Measurements from ENCODE around the gene P2RX7. TPM values are rescaled to one million over a fixed set of nuclear protein-coding genes. Genes with fewer than 3 reads are reported as not detected.
A peak's percentile ranks its signal among the peaks of the same experiment; 100 is the strongest.

P2RX7 gene
- total and polyA plus RNA-seq, 9 of the 15 experiments (the other 6 are each of a cell fraction or from before 2014, with no cell fraction given) = 0.04 to 0.65 (median 0.30) TPM

DNA sequence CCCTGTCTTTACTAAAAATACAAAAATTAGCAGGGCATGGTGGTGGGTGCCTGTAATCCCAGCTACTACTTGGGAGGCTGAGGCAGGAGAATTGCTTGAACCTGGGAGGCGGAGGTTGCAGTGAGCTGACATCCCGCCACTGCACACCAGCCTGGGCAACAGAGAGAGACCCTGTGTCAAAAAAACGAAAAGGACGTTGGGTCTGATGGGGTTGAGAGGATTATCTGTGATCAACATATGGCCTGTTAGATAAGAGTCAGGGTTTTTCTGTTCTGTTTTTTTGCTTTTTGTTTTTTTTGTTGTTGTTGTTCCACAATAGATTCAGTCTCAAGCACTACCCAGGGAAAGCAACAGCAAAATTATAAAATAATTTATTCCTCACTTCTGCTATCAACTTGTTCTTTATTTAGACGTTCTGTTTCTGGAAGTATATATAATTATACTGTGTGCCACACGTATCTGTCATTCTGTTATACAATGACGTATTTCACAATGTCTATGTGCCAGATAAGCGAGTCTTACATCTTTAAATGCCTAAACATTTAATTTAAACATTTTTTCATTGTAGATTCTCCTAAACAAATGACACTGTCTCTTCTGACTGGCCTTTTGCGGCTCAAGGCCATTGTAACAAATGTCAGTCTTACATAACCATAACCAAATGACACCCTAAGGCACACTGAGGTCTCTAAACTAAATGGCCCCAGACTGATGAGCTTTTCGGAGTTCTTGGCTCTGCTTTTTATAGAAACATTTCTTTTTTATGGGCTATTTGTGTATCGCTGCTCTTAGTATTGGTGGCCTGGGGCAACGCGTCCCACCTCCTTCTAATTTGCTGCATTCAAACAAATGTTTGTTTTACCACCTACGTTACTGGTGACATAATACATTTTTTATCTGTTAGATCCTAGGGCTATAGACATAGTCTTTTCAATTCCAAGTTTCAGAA, 70.0 kb downstream of the P2RX7 start (continued):
- TF ChIP-seq PTTG1 (tag; IDR thresholded peaks at IDR 0.05; ENCODE audit: low read depth) (0 out of 2 replicates have a peak, but pooled peaks have one; percentile 27), SMARCE1 (IDR thresholded peaks at IDR 0.05) (peak; percentile 97), ELF1 (tag; IDR thresholded peaks at IDR 0.05) (no peak; the same call in 1 of the 2 replicates), CXXC5 (CRISPR knock-in tag; IDR thresholded peaks at IDR 0.05) (peak; percentile 60), ZNF830 (CRISPR knock-in tag; IDR thresholded peaks at IDR 0.05) (no peak), ESRRB (CRISPR knock-in tag; IDR thresholded peaks at IDR 0.05; ENCODE audit: borderline replicate concordance) (no peak), ZNF121 (CRISPR knock-in tag; conservative IDR thresholded peaks at IDR 0.05) (peak; percentile 73), CBFA2T3 (IDR thresholded peaks at IDR 0.05) (peak; percentile 85), CBX5 (IDR thresholded peaks at IDR 0.05; ENCODE audit: borderline replicate concordance, low read depth) (no peak), NELFE (IDR thresholded peaks at IDR 0.05; ENCODE audit: insufficient read depth, insufficient read length) (no peak), ZNF24 (IDR thresholded peaks at IDR 0.05) (no peak), DPF2 (IDR thresholded peaks at IDR 0.05) (peak; percentile 97), XRCC5 (IDR thresholded peaks at IDR 0.05; ENCODE audit: low read depth, low read length) (no peak), SREBF2 (CRISPR knock-in tag; IDR thresholded peaks at IDR 0.05) (no peak), U2AF1 (optimal IDR thresholded peaks at IDR 0.05; ENCODE audit: low read depth, low read length) (no peak), EGR1 (conservative IDR thresholded peaks at IDR 0.05) (no peak), MEF2A (IDR thresholded peaks at IDR 0.05; ENCODE audit: control insufficient read depth, low read depth, low read length) (no peak), RBM14 (IDR thresholded peaks at IDR 0.05; ENCODE audit: borderline replicate concordance, insufficient read depth, low read depth, low read length) (no peak), NRF1 (conservative IDR thresholded peaks at IDR 0.05 in 1 of 2, IDR thresholded peaks at IDR 0.05 in 1 of 2) (peak; percentile 20 to 53; a peak in 2 of 4 replicates), ZNF699 (CRISPR knock-in tag; IDR thresholded peaks at IDR 0.05; ENCODE audit: insufficient replicate concordance) (no peak), TCFL5 (CRISPR knock-in tag; conservative IDR thresholded peaks at IDR 0.05) (no peak)
- TF ChIP-seq, protein P1, sequence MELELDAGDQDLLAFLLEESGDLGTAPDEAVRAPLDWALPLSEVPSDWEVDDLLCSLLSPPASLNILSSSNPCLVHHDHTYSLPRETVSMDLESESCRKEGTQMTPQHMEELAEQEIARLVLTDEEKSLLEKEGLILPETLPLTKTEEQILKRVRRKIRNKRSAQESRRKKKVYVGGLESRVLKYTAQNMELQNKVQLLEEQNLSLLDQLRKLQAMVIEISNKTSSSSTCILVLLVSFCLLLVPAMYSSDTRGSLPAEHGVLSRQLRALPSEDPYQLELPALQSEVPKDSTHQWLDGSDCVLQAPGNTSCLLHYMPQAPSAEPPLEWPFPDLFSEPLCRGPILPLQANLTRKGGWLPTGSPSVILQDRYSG (tag; conservative IDR thresholded peaks at IDR 0.05; ENCODE audit: low read depth) = no peak
- TF ChIP-seq, protein P2, sequence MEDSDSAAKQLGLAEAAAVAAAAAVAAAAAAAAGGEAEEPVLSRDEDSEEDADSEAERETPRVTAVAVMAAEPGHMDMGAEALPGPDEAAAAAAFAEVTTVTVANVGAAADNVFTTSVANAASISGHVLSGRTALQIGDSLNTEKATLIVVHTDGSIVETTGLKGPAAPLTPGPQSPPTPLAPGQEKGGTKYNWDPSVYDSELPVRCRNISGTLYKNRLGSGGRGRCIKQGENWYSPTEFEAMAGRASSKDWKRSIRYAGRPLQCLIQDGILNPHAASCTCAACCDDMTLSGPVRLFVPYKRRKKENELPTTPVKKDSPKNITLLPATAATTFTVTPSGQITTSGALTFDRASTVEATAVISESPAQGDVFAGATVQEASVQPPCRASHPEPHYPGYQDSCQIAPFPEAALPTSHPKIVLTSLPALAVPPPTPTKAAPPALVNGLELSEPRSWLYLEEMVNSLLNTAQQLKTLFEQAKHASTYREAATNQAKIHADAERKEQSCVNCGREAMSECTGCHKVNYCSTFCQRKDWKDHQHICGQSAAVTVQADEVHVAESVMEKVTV (CRISPR knock-in tag; IDR thresholded peaks at IDR 0.05) = no peak
- TF ChIP-seq, protein P3, sequence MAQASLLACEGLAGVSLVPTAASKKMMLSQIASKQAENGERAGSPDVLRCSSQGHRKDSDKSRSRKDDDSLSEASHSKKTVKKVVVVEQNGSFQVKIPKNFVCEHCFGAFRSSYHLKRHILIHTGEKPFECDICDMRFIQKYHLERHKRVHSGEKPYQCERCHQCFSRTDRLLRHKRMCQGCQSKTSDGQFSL (CRISPR knock-in tag; IDR thresholded peaks at IDR 0.05) = no peak
- TF ChIP-seq, protein P3 (tag; IDR thresholded peaks at IDR 0.05) = no peak
